ENCODE measurements around the gene PRDM5.

DNA sequence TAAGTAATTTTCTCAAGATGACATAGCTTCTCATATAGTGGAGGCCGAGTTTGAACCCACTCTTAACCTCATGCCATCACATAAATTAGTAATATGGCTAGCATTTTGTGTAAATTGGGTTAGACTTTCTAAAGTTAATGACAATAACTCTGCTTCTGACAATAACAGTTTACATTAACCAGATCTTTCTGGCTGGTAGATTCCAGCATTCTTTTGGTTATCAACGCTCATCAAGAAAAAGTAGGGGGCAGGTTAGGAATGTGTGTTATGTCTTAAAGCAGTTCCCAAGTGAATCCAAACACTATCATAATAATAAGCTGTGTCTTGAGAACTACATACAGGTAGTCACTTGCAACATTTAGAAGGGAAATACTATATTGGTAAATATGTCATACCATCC is 162.5 kb downstream of the PRDM5 start:
- TF ChIP-seq, protein P1, sequence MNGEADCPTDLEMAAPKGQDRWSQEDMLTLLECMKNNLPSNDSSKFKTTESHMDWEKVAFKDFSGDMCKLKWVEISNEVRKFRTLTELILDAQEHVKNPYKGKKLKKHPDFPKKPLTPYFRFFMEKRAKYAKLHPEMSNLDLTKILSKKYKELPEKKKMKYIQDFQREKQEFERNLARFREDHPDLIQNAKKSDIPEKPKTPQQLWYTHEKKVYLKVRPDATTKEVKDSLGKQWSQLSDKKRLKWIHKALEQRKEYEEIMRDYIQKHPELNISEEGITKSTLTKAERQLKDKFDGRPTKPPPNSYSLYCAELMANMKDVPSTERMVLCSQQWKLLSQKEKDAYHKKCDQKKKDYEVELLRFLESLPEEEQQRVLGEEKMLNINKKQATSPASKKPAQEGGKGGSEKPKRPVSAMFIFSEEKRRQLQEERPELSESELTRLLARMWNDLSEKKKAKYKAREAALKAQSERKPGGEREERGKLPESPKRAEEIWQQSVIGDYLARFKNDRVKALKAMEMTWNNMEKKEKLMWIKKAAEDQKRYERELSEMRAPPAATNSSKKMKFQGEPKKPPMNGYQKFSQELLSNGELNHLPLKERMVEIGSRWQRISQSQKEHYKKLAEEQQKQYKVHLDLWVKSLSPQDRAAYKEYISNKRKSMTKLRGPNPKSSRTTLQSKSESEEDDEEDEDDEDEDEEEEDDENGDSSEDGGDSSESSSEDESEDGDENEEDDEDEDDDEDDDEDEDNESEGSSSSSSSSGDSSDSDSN (CRISPR knock-in tag; IDR thresholded peaks at IDR 0.05): no peak
- TF ChIP-seq, protein P2, sequence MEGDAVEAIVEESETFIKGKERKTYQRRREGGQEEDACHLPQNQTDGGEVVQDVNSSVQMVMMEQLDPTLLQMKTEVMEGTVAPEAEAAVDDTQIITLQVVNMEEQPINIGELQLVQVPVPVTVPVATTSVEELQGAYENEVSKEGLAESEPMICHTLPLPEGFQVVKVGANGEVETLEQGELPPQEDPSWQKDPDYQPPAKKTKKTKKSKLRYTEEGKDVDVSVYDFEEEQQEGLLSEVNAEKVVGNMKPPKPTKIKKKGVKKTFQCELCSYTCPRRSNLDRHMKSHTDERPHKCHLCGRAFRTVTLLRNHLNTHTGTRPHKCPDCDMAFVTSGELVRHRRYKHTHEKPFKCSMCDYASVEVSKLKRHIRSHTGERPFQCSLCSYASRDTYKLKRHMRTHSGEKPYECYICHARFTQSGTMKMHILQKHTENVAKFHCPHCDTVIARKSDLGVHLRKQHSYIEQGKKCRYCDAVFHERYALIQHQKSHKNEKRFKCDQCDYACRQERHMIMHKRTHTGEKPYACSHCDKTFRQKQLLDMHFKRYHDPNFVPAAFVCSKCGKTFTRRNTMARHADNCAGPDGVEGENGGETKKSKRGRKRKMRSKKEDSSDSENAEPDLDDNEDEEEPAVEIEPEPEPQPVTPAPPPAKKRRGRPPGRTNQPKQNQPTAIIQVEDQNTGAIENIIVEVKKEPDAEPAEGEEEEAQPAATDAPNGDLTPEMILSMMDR (CRISPR knock-in tag; IDR thresholded peaks at IDR 0.05): no peak
- TF ChIP-seq, protein P3, sequence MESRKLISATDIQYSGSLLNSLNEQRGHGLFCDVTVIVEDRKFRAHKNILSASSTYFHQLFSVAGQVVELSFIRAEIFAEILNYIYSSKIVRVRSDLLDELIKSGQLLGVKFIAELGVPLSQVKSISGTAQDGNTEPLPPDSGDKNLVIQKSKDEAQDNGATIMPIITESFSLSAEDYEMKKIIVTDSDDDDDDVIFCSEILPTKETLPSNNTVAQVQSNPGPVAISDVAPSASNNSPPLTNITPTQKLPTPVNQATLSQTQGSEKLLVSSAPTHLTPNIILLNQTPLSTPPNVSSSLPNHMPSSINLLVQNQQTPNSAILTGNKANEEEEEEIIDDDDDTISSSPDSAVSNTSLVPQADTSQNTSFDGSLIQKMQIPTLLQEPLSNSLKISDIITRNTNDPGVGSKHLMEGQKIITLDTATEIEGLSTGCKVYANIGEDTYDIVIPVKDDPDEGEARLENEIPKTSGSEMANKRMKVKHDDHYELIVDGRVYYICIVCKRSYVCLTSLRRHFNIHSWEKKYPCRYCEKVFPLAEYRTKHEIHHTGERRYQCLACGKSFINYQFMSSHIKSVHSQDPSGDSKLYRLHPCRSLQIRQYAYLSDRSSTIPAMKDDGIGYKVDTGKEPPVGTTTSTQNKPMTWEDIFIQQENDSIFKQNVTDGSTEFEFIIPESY (CRISPR knock-in tag; IDR thresholded peaks at IDR 0.05): no peak
- no peak for TF ChIP-seq EZH2 (conservative IDR thresholded peaks at IDR 0.05; ENCODE audit: low read depth, low read length)
- TF ChIP-seq CEBPB (IDR thresholded peaks at IDR 0.05; ENCODE audit: borderline replicate concordance, low read depth, low read length): no peak
- TF ChIP-seq ZFX (CRISPR knock-in tag; IDR thresholded peaks at IDR 0.05; ENCODE audit: low read depth): no peak
